GM21737 (cell line): Measurements from ENCODE around the gene EHMT1.
"Not testable (repeated sequence)": the region's sequence is repeated elsewhere in the genome, so short reads cannot be mapped to it uniquely, and the experiment has no call there.

Experiments
- ATAC-seq: cut with Tn5 transposase; IDR thresholded peaks from one replicate; pipeline ENCODE4 v1.9.1; 2021; ENCODE audit warnings: mild to moderate bottlenecking, moderate library complexity; ENCODE audit not compliant: unreplicated experiment

The EHMT1 gene

DNA sequence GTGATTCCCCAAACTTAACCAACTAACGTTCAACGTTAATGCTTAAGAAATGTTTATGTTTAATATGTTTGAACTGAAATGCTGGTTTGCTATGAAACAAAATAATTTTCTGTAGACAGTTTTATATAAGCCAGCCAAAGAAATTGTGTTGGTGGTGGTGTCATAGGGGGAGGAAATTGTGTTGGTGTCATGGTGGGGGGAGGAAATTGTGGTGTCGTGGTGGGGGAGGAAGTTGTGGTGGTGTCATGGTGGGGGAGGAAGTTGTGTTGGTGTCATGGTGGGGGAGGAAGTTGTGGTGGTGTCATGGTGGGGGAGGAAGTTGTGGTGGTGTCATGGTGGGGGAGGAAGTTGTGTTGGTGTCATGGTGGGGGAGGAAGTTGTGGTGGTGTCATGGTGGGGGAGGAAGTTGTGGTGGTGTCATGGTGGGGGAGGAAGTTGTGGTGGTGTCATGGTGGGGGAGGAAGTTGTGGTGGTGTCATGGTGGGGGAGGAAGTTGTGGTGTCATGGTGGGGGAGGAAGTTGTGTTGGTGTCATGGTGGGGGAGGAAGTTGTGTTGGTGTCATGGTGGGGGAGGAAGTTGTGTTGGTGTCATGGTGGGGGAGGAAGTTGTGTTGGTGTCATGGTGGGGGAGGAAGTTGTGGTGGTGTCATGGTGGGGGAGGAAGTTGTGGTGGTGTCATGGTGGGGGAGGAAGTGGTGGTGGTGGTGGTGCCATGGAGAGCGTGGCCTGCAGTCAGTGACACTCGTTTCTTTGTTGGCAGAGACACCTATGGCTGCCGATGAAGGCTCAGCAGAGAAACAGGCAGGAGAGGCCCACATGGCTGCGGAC lies 97.3 kb downstream of the EHMT1 start:
- not testable (repeated sequence) for ATAC-seq

DNA sequence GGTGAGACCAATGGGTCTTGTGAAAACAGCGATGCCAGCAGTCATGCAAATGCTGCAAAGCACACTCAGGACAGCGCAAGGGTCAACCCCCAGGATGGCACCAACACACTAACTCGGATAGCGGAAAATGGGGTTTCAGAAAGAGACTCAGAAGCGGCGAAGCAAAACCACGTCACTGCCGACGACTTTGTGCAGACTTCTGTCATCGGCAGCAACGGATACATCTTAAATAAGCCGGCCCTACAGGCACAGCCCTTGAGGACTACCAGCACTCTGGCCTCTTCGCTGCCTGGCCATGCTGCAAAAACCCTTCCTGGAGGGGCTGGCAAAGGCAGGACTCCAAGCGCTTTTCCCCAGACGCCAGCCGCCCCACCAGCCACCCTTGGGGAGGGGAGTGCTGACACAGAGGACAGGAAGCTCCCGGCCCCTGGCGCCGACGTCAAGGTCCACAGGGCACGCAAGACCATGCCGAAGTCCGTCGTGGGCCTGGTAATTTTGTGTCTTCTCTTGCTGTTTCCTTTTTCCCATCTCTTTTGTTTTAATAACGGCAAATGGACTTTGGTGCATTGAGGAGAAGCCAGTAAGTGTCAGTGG lies 98.0 kb downstream of the EHMT1 start:
- ATAC-seq = no peak

DNA sequence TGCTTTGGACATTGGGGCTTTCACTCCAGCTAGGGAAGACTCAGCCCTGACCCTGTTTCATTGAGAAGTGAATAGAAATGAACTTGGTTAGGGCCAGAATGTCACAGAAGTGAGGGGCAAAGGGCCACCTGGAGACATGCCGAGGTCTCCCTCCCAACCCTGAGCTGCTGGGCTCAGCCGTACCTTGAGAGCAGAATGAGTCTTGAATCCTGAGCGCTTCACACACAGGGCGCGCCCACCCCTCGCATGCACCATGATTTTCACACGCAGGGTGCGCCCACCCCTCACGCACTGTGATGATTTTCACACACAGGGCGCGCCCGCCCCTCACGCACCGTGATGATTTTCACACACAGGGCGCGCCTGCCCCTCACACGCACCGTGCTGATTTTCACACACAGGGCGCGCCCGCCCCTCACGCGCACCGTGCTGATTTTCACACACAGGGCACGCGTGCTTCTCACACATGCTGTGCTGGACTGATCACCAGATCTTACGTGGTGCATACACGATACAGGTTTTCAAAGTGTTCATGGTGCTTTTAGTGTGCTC lies 99.0 kb downstream of the EHMT1 start:
- ATAC-seq = no peak

GRCh38 chr9:137719194-137719593 lies 100.4 kb downstream of the EHMT1 start:
- no peak for ATAC-seq

DNA sequence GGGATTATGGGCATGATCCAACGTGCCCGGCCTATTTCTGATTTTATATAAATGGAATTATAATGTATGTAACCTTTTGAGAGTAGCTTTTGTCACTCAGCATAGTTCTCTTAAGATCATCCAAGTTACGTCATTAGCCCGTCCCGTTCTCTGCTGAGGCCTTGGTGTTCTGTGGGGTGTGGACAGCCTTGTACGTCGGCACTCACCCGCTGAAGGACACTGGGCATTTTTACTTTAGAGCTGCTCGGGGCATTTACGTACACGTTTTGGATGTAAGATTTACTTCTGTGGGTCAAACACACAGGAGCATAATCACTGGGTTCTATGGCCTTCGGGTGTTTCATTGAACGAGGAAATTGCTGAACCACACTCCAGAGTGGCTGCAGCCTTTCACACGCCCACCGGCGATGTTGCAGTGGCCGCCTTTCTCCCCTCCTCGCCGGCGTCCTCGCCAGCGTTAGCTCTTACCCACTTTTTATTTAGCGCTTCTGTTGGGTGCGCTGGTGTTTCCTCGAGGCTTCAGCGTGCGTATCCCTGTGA lies 101.8 kb downstream of the EHMT1 start:
- ATAC-seq = no peak

DNA sequence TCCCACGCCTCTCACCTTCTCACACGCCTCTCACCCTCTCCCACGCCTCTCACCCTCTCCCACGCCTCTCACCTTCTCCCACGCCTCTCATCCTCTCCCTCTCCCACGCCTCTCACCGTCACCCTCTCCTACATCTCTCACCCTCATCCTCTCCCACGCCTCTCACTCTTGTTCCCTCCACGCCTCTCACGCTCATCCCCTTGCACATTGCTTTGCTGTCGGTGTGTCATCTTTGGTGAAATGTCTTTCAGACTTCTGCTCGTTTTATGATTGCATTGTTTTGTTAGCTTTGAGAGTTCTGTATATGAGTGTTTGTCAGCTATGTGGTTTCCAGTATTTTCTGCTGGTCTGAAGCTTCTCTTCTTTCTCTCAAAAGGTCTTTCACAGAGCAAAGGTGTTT lies 102.7 kb downstream of the EHMT1 start:
- no peak for ATAC-seq

- no peak for ATAC-seq
Observed at GRCh38 chr9:137721899-137722298, 103.1 kb downstream of the EHMT1 start.

GRCh38 chr9:137722481-137722880 lies 103.7 kb downstream of the EHMT1 start:
- ATAC-seq = no peak

- not testable (repeated sequence) for ATAC-seq
Observed at GRCh38 chr9:137723356-137723755, 104.6 kb downstream of the EHMT1 start.

DNA sequence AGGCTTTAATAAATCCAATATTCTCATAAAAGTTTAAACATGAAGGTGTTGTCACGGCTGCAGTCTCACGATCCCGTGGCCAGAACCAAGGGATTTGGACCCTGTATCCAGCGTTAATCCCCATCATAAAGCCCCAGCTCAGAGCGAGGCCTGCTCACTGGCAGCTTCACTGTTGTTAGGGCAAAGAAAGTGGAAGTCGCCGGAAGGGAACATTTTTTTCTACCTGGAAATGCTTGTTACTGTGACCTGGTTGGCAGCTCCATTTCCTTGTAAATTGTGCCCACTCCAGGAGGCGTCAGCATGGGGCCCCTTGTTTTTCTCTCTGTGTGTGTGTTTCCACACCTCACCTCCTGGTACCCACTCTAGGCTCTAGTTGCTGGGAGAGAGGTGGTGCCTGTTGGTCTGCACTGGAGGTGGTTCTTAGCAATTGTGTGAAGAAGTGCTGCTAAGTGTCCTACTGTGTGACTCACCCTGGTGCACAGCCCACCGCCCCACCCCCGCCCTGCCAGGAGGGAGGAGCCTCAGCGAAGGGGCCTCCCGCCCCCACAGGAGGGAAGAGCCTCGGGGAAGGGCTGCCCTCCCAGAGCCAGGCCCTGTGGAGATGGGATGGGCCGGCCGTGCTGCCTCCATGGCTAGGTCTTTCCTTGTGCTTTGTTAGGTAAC lies 105.1 kb downstream of the EHMT1 start:
- no peak for ATAC-seq

- ATAC-seq = no peak
Observed at GRCh38 chr9:137724818-137725240, 106.0 kb downstream of the EHMT1 start.

- no peak for ATAC-seq
Observed at GRCh38 chr9:137725598-137725997, 106.8 kb downstream of the EHMT1 start.

GRCh38 chr9:137726336-137726735 lies 107.5 kb downstream of the EHMT1 start:
- ATAC-seq = peak; percentile 77

- no peak for ATAC-seq
Observed at GRCh38 chr9:137726764-137727163, 108.0 kb downstream of the EHMT1 start.

DNA sequence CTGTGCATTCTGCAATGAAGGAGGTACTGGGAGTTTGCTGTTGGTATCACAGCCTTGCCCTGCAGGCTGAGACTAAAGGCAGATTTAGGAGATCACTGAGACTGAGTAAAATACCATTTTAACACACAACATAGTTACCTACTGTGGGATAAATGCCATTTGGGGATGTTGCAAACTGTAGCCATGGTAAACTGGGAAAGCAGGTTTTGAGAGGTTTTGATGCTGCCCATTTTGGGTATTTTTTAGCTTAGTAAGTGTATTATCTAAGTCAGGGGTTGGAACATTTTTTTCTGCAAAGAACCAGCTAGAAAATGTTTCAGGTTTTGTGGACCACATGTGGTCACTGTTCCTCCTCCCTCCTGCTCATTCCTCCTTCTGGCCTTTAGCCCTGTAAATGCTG lies 108.9 kb downstream of the EHMT1 start:
- ATAC-seq = no peak

- ATAC-seq = no peak
Observed at GRCh38 chr9:137728444-137729311, 109.9 kb downstream of the EHMT1 start.

GRCh38 chr9:137731216-137731946 lies 112.6 kb downstream of the EHMT1 start:
- no peak for ATAC-seq

- no peak for ATAC-seq
Observed at GRCh38 chr9:137731947-137732813, 113.4 kb downstream of the EHMT1 start.

- ATAC-seq = no peak
Observed at GRCh38 chr9:137733429-137733828, 114.6 kb downstream of the EHMT1 start.
